ENCODE data around the gene ESPN. TPM values are rescaled to one million over a fixed set of nuclear protein-coding genes. Genes with fewer than 3 reads are reported as not detected.

The ESPN gene
- total and polyA plus RNA-seq, 2 of the 4 experiments (the other 2 are of a cell fraction), result under 0.01 to 0.02 TPM

DNA sequence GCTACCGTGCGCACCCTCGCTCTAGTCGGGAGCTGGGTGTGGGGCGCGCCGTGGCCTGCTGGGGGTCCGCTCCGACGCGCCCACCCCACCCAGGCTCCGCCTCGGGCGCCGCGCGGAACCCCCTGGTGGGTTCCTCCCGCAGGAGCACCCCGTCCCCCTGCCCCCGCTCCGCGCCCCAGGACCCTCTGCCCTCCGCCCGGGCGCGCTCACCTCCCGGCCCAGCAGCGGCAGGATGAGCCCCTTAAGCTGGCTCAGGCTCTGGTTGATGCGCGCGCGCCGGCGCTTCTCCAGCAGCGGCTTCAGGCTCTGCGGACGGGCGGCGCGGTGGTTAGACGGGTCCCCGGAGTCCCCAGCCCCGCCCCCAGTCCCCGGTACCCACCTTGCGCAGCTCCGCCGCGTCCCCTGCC, 5.2 kb upstream of the ESPN start:
- Histone ChIP-seq H3K56ac (ENCODE audit: extremely low read depth, insufficient read depth, low read length) (no peak overlapping the region), H4K5ac (ENCODE audit: low read depth, low read length) (no peak overlapping the region), H3K18ac (ENCODE audit: low read depth, low read length) (no peak overlapping the region), H2AK5ac (ENCODE audit: low read depth, low read length) (no peak overlapping the region), H4K91ac (ENCODE audit: insufficient read depth, low read depth, low read length) (no peak overlapping the region), H3K23ac (ENCODE audit: low read depth, low read length) (no peak overlapping the region), H4K8ac (ENCODE audit: low read depth in 2 of 2, low read length in 2 of 2) (no peak overlapping the region), H3K4me2 (ENCODE audit: low read depth, low read length) (no peak overlapping the region), H3K27ac (ENCODE audit: insufficient read depth, low read length) (no peak overlapping the region), H3K4me1 (ENCODE audit: control insufficient read depth, insufficient read depth, low read length) (peaks cover 2% of the 10 kb centered on the region), H3K36me3 (ENCODE audit: control insufficient read depth, insufficient read depth, low read length) (no peaks in the 10 kb centered on the region), H3K9me1 (ENCODE audit: insufficient read depth, low read length) (no peaks in the 10 kb centered on the region), H2AK9ac (replicated peaks; ENCODE audit: low read depth, low read length, poor library complexity) (no peak overlapping the region), H3K9ac (ENCODE audit: low read depth, low read length) (no peak overlapping the region), H2BK15ac (ENCODE audit: low read depth, low read length) (no peak overlapping the region), H2AFZ (replicated peaks; ENCODE audit: low read length, poor library complexity) (peak overlapping the region; percentile 75), H3K4me3 (ENCODE audit: insufficient read depth, low read depth, low read length) (no peak overlapping the region), H3K79me1 (ENCODE audit: low read depth in 1 of 2, low read length in 2 of 2) (no peaks in the 10 kb centered on the region), H4K20me1 (ENCODE audit: insufficient read depth, low read length) (peaks cover 11% of the 10 kb centered on the region; the same call in 1 of the 2 replicates), H2BK20ac (ENCODE audit: low read depth, low read length) (no peak overlapping the region), H2BK5ac (ENCODE audit: low read depth, low read length, poor library complexity, severe bottlenecking) (no peak overlapping the region), H2BK120ac (ENCODE audit: low read depth, low read length) (no peak overlapping the region), H3K9me3 (ENCODE audit: control insufficient read depth, insufficient read depth, low read length) (no peaks in the 10 kb centered on the region), H3K27me3 (ENCODE audit: control insufficient read depth, insufficient read depth, low read length) (peaks cover 84% of the 10 kb centered on the region), H3K4ac (ENCODE audit: low read depth, low read length) (no peak overlapping the region), H3K14ac (replicated peaks; ENCODE audit: low read depth, low read length) (no peak overlapping the region)
- WGBS, 2 experiments (ENCODE audit: extremely low coverage in 2 of 2, insufficient read length in 1 of 2), result 4% methylated on average over 34 of the region's 48 CpGs; no CpG with 5 or more reads in 1 of the 2 experiments
- intact Hi-C loops (cut with micrococcal nuclease) (no loop called here), dilution Hi-C loops (cut with HindIII; ENCODE audit: low sequenced_read_pairs, unreplicated experiment) (no loop called here), in situ Hi-C loops (cut with MboI; ENCODE audit: low sequenced_read_pairs) (no loop called here)
- DNase-seq, result no peak
- ChIA-PET CTCF (interaction anchor here (3.7 kb wide), 1 partner anchor 19 kb away, joined by 13 read pairs; no protein-coding TSS in a partner anchor), POLR2A (ENCODE audit: unreplicated experiment) (no interaction called here)
- no peak; the same call in 1 of the 2 replicates for ATAC-seq (ENCODE audit: low read depth)
- TF ChIP-seq, protein P1, sequence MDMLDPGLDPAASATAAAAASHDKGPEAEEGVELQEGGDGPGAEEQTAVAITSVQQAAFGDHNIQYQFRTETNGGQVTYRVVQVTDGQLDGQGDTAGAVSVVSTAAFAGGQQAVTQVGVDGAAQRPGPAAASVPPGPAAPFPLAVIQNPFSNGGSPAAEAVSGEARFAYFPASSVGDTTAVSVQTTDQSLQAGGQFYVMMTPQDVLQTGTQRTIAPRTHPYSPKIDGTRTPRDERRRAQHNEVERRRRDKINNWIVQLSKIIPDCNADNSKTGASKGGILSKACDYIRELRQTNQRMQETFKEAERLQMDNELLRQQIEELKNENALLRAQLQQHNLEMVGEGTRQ (IDR thresholded peaks at IDR 0.05; ENCODE audit: low read depth, low read length), result no peak
- TF ChIP-seq, protein P2, sequence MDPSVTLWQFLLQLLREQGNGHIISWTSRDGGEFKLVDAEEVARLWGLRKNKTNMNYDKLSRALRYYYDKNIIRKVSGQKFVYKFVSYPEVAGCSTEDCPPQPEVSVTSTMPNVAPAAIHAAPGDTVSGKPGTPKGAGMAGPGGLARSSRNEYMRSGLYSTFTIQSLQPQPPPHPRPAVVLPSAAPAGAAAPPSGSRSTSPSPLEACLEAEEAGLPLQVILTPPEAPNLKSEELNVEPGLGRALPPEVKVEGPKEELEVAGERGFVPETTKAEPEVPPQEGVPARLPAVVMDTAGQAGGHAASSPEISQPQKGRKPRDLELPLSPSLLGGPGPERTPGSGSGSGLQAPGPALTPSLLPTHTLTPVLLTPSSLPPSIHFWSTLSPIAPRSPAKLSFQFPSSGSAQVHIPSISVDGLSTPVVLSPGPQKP (IDR thresholded peaks at IDR 0.05; ENCODE audit: borderline replicate concordance, low read depth, low read length), result no peak
- TF ChIP-seq RAD21 (IDR thresholded peaks at IDR 0.05; ENCODE audit: low read length) (no peak), MXI1 (IDR thresholded peaks at IDR 0.05; ENCODE audit: borderline replicate concordance, low read depth, low read length) (no peak), FOS (IDR thresholded peaks at IDR 0.05; ENCODE audit: low read depth, low read length) (no peak), CHD1 (IDR thresholded peaks at IDR 0.05; ENCODE audit: low read depth, low read length) (no peak), NFE2L2 (IDR thresholded peaks at IDR 0.05; ENCODE audit: low read depth, low read length) (no peak), SMC3 (IDR thresholded peaks at IDR 0.05; ENCODE audit: low read depth, low read length) (no peak), POLR2A (IDR thresholded peaks at IDR 0.05; ENCODE audit: low read depth, low read length) (no peak), MAFK (IDR thresholded peaks at IDR 0.05; ENCODE audit: low read depth, low read length) (no peak)
- TF ChIP-seq, protein P3, sequence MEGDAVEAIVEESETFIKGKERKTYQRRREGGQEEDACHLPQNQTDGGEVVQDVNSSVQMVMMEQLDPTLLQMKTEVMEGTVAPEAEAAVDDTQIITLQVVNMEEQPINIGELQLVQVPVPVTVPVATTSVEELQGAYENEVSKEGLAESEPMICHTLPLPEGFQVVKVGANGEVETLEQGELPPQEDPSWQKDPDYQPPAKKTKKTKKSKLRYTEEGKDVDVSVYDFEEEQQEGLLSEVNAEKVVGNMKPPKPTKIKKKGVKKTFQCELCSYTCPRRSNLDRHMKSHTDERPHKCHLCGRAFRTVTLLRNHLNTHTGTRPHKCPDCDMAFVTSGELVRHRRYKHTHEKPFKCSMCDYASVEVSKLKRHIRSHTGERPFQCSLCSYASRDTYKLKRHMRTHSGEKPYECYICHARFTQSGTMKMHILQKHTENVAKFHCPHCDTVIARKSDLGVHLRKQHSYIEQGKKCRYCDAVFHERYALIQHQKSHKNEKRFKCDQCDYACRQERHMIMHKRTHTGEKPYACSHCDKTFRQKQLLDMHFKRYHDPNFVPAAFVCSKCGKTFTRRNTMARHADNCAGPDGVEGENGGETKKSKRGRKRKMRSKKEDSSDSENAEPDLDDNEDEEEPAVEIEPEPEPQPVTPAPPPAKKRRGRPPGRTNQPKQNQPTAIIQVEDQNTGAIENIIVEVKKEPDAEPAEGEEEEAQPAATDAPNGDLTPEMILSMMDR (conservative IDR thresholded peaks at IDR 0.05; ENCODE audit: low read depth, low read length), result no peak
- BruUV-seq (replicated peaks), result no TSS peak
